HFFc6 (cell line): ENCODE results near the gene UGCG. TPM values are rescaled to one million over a fixed set of nuclear protein-coding genes. Genes with fewer than 3 reads are reported as not detected.

Experiments
- DNase-seq: peaks from one replicate; pipeline ENCODE4 v3.0.0-alpha.2; 2018
- H3K27ac Mint-ChIP-seq: 2 replicates; pipeline ENCODE4 v1.8.0; 2020; ENCODE audit warnings: mild to moderate bottlenecking, mixed read lengths
- H3K27me3 Mint-ChIP-seq: 2 replicates; pipeline ENCODE4 v1.8.0; 2021; ENCODE audit warnings: mild to moderate bottlenecking, moderate library complexity, mixed read lengths; ENCODE audit not compliant: insufficient read depth
- H3K36me3 Mint-ChIP-seq: 2 replicates; pipeline ENCODE4 v1.8.0; 2021; ENCODE audit warnings: low read depth, mixed read lengths
- H3K4me1 Mint-ChIP-seq: 2 replicates; pipeline ENCODE4 v1.8.0; 2020; ENCODE audit warnings: low read depth, mixed read lengths
- H3K4me3 Mint-ChIP-seq: 2 replicates; pipeline ENCODE4 v1.8.0; 2020; ENCODE audit warnings: mild to moderate bottlenecking, moderate library complexity, mixed read lengths
- H3K9me3 Mint-ChIP-seq: 2 replicates; pipeline ENCODE4 v1.8.0; 2020; ENCODE audit warnings: mild to moderate bottlenecking, mixed read lengths
- CTCF ChIP-seq: fragments of 200-600 bp; sonication (generic); IDR thresholded peaks from 2 replicates; pipeline ENCODE4 v1.5.0; 2021; ENCODE audit warnings: antibody characterized with exemption, mild to moderate bottlenecking
- total RNA-seq, 6 experiments: library from RNA; stranded (reverse); fragmentation: NEBNext Ultra II Directional; extraction: Animal tissue kit (Norgen Biotek cat#: 25700); gene quantifications; 2 replicates in 1 of 6; 3 replicates in 5 of 6; pipeline ENCODE4 v1.2.3, GENCODE V29; 2021

UGCG gene
- total RNA-seq, 6 experiments from 2014 or later, result 45.5 to 82.3 (median 70.4) TPM

DNA sequence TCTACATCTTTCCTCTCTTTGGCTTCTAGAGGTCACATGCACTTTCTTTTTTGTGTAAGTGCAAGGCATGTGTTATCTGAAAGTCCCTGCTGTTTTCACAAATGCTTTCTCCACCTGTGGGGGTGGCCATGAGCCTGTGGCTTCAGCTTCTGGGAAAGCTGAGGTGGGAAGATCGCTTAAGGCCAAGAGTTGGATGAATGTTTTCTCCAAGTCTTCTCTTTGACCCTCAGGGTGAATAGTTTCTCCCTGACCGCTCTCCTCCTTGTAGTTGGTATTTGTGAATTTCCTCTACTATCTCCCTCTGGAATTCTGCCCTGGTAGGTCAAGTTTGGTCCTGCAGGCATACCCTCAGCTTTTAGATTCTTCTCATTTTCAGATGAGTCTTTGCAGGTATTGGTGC lies 74.2 kb downstream of the UGCG start:
- peaks cover 3% of the 10 kb centered on the region for H3K27me3 Mint-ChIP-seq
- no peaks in the 10 kb centered on the region for H3K9me3 Mint-ChIP-seq
- peaks cover 44% of the 10 kb centered on the region for H3K4me1 Mint-ChIP-seq
- H3K4me3 Mint-ChIP-seq, result no peak overlapping the region
- H3K36me3 Mint-ChIP-seq, result no peaks in the 10 kb centered on the region
- H3K27ac Mint-ChIP-seq, result no peak overlapping the region
- no peak for TF ChIP-seq CTCF
- DNase-seq, result no peak

GRCh38 chr9:111974092-111974681 lies 77.6 kb downstream of the UGCG start:
- no peak for TF ChIP-seq CTCF
- H3K4me1 Mint-ChIP-seq, result peaks cover 36% of the 10 kb centered on the region
- H3K4me3 Mint-ChIP-seq, result no peak overlapping the region
- no peaks in the 10 kb centered on the region for H3K36me3 Mint-ChIP-seq
- peaks cover 3% of the 10 kb centered on the region for H3K27me3 Mint-ChIP-seq
- peak; percentile 43 for DNase-seq
- H3K27ac Mint-ChIP-seq, result peak overlapping the region; percentile 61
- no peaks in the 10 kb centered on the region for H3K9me3 Mint-ChIP-seq

- no peaks in the 10 kb centered on the region for H3K9me3 Mint-ChIP-seq
- peak; percentile 7; the same call in 1 of the 2 replicates for TF ChIP-seq CTCF
- DNase-seq, result no peak
- H3K4me3 Mint-ChIP-seq, result no peak overlapping the region
- peaks cover 39% of the 10 kb centered on the region for H3K4me1 Mint-ChIP-seq
- peaks cover 3% of the 10 kb centered on the region for H3K27me3 Mint-ChIP-seq
- H3K36me3 Mint-ChIP-seq, result no peaks in the 10 kb centered on the region
- no peak overlapping the region for H3K27ac Mint-ChIP-seq
Observed at GRCh38 chr9:111975709-111976108, 79.1 kb downstream of the UGCG start.

GRCh38 chr9:111978616-111979015 lies 82.0 kb downstream of the UGCG start:
- H3K27ac Mint-ChIP-seq, result no peak overlapping the region
- H3K27me3 Mint-ChIP-seq, result peaks cover 4% of the 10 kb centered on the region; the same call in 1 of the 2 replicates
- no peak overlapping the region for H3K4me3 Mint-ChIP-seq
- no peak for DNase-seq
- no peaks in the 10 kb centered on the region for H3K36me3 Mint-ChIP-seq
- peaks cover 33% of the 10 kb centered on the region for H3K4me1 Mint-ChIP-seq
- no peaks in the 10 kb centered on the region for H3K9me3 Mint-ChIP-seq
- TF ChIP-seq CTCF, result no peak

DNA sequence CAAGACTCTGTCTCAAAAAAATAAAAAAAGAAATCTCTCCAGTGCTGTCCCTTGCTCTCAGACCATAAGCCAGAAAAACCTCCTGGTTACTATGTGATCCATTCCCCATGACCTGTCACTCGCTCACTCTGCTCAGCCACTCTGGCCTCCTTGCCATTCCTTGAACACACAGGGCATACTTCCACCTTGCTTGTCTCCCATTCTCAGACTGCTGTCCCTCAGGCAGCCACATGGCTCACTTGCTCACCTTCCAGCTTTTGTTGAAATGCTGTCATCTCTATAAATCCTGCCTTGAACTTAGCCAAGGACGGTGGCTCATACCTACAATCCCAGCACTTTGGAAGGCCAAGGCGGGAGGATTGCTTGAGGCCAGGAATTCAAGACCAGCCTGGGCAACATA lies 82.9 kb downstream of the UGCG start:
- TF ChIP-seq CTCF, result no peak
- H3K27ac Mint-ChIP-seq, result no peak overlapping the region
- H3K9me3 Mint-ChIP-seq, result no peaks in the 10 kb centered on the region
- no peaks in the 10 kb centered on the region for H3K36me3 Mint-ChIP-seq
- no peak for DNase-seq
- no peak overlapping the region for H3K4me3 Mint-ChIP-seq
- peaks cover 4% of the 10 kb centered on the region; the same call in 1 of the 2 replicates for H3K27me3 Mint-ChIP-seq
- peaks cover 24% of the 10 kb centered on the region for H3K4me1 Mint-ChIP-seq

- peaks cover 15% of the 10 kb centered on the region for H3K4me1 Mint-ChIP-seq
- H3K4me3 Mint-ChIP-seq, result no peak overlapping the region
- DNase-seq, result no peak
- no peak overlapping the region for H3K27ac Mint-ChIP-seq
- TF ChIP-seq CTCF, result no peak
- no peaks in the 10 kb centered on the region for H3K9me3 Mint-ChIP-seq
- no peaks in the 10 kb centered on the region for H3K36me3 Mint-ChIP-seq
- peaks cover 6% of the 10 kb centered on the region for H3K27me3 Mint-ChIP-seq
Observed at GRCh38 chr9:111980398-111980797, 83.8 kb downstream of the UGCG start.
